HG03460 (cell line): ENCODE results near the gene CD300A.
A peak's percentile ranks its signal among the peaks of the same experiment; 100 is the strongest.

Source experiments
- ATAC-seq: cut with Tn5 transposase; IDR thresholded peaks from one replicate; pipeline ENCODE4 v1.9.1; 2021; ENCODE audit not compliant: unreplicated experiment

CD300A gene

DNA sequence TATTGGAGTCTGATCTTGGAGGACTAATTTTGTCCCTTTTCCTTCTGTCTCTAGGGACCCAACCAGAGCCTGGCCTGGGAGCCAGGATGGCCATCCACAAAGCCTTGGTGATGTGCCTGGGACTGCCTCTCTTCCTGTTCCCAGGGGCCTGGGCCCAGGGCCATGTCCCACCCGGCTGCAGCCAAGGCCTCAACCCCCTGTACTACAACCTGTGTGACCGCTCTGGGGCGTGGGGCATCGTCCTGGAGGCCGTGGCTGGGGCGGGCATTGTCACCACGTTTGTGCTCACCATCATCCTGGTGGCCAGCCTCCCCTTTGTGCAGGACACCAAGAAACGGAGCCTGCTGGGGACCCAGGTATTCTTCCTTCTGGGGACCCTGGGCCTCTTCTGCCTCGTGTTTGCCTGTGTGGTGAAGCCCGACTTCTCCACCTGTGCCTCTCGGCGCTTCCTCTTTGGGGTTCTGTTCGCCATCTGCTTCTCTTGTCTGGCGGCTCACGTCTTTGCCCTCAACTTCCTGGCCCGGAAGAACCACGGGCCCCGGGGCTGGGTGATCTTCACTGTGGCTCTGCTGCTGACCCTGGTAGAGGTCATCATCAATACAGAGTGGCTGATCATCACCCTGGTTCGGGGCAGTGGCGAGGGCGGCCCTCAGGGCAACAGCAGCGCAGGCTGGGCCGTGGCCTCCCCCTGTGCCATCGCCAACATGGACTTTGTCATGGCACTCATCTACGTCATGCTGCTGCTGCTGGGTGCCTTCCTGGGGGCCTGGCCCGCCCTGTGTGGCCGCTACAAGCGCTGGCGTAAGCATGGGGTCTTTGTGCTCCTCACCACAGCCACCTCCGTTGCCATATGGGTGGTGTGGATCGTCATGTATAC, 26.5 kb upstream of the CD300A start:
- ATAC-seq: no peak

DNA sequence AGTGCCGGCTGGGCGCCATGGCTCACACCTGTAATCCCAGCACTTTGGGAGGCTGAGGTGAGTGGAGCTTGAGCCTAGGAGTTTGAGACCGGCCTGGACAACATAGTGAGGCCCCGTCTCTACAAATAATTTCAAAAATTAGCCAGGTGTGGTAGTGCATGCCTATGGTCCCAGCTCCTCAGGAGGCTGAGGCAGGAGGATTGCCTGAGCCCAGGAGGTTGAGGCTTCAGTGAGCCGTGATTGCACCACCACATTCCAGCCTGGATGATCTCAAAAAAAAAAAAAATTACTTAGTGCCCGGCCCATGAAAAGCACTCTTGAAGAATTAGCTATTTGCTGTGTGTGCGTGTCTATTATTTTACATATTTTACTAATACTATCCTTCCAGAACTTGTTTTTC, 24.9 kb upstream of the CD300A start:
- ATAC-seq: no peak

GRCh38 chr17:74442291-74442669, 24.2 kb upstream of the CD300A start:
- ATAC-seq: no peak

DNA sequence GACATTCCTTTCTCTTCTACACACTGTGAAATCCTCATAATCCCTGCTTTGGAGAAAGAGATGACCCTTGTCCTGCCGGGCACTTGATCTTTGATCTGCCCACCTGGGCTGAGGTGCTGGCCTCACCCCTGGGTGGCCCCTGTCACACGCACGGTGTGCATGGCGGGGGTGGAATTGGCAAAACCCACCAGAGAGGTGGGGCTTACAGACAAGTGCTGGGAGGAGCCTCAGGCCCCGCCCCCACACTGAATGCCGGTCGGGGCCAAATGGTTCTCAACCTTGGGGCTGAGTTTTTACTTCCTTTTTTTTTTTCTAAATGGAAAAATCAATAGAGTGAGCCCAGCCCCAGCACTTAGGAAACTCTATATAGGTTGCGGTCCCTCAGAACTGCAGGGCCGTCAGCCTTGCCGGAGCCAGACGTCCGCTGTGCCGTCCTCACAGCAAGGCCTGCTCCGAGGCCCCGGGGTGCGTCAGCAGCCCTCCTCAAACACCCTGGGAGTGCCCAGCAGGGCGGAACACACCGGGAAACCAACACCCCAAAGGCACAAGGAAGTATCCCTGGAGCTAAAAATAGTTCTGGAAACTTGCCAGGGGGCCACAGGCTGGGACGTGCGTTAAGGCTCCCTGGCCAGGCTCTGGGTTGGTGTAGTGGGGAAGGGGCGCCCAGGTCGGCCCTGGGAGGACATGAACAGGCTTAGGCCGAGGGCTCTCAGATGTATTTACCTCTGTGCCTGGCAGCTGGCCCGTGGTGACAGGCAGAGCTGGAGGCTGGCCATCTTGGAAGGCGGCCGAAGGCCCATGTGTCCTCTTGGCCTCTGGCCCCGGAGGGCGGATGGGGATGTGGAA, 23.5 kb upstream of the CD300A start:
- ATAC-seq: peak; percentile 56

- no peak for ATAC-seq
Measured at GRCh38 chr17:74443516-74444296, 22.7 kb upstream of the CD300A start.

DNA sequence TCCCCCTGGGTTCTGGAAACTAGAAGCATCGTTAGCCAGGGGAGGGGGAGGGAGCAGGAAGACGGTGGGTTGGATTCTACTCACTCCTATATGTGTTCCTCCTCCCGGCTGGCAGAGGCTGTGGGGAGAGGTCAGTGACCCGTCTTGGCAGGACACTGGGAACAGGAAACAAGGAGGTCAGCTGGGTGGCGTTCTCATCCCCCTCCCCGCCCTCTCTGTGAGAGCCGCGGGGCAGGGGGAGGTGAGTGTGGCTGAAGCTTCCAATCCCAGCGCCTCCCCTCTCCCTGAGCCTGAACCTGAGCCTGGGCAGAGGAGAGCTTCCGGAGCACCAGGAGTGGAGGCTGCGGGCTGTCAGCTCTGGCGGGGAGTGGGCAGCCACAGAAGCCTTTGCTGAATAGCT, 22.0 kb upstream of the CD300A start:
- no peak for ATAC-seq

DNA sequence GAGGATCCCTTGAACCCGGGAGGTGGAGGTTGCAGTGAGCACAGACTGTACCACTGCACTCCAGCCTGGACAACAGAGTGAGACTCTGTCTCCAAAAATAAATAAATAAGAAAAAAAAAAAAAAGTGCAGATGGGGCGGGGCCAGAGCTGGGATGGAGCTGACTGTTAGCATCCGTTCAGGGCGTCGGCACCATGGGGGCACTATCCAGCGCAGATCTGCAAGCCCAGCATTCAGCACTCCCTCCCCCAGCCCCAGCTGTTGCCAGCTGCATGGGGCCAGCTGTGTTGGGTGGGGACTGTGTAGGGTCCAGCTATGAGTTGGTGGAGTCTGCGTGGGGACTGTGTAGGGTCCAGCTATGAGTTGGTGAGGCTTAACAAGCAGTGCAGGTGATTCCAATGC, 21.3 kb upstream of the CD300A start:
- no peak for ATAC-seq

DNA sequence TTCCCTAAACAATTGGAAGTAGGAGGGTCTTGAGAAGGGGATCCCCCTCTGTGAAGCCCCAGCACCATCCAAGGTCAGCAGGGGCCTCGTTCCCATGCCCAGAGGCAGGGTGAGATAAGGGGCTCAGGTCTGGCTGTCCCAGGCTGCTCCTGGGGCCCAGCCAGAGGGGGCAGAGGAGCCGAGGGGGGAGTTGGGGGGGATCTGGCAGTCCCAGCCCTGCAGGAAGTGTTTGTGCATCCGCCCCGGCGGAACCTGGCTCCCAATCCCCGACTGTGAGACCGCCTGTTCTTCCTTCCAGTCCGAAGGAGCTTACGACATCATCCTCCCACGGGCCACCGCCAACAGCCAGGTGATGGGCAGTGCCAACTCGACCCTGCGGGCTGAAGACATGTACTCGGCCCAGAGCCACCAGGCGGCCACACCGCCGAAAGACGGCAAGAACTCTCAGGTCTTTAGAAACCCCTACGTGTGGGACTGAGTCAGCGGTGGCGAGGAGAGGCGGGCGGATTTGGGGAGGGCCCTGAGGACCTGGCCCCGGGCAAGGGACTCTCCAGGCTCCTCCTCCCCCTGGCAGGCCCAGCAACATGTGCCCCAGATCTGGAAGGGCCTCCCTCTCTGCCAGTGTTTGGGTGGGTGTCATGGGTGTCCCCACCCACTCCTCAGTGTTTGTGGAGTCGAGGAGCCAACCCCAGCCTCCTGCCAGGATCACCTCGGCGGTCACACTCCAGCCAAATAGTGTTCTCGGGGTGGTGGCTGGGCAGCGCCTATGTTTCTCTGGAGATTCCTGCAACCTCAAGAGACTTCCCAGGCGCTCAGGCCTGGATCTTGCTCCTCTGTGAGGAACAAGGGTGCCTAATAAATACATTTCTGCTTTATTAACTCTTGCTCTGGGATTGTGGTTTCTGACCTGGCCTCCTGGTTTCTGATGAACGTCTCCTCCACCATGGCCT, 19.6 kb upstream of the CD300A start:
- peak; percentile 59 for ATAC-seq

DNA sequence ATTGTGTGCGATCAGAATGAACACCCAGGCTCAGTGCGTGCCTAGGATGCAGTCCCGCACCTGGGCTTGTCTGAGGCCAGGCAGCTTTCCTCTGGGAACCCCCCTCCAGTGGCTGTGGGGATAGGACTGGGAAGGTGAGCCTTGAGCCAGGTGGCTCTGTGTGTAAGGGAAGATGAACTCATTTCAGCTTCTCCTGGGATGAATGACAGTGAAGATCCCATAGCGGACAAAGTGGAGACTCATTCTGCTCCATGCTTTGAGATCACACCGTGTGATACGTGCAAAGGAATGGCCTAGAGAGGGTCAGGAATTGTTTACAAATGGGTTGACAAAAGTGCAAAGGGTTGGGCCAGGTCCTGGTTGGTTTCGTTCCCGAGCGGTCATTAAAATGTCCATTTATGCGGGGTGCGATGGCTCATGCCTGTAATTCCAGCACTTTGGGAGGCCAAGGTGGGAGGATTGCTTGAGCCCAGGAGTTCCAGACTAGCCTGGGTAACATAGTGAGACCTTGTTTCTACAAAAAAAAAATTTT, 18.7 kb upstream of the CD300A start:
- no peak for ATAC-seq

- ATAC-seq: no peak
Measured at GRCh38 chr17:74448756-74449155, 17.7 kb upstream of the CD300A start.

- no peak for ATAC-seq
Measured at GRCh38 chr17:74449306-74449705, 17.1 kb upstream of the CD300A start.

DNA sequence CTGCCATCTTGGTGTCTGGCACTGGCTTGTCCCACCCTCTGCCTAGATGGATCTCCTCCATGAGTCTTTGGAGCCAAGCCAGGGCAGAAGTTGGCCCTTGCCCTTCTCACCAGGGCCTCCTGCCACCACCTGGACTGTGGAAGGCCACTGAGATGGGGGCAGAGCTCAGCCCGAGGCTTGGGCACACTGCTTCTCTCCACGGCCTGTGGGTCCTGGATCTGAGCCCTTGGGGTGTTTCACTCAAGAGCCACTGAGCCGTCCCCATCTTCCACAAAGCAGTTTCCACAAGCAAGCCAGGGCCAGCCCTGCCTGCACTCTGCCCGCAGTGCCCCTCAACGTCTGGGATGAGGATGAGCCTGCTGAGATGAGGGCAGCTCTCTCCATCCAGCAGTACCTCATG, 16.7 kb upstream of the CD300A start:
- ATAC-seq: no peak

- no peak for ATAC-seq
Measured at GRCh38 chr17:74450231-74450630, 16.2 kb upstream of the CD300A start.

- no peak for ATAC-seq
Measured at GRCh38 chr17:74450925-74451403, 15.5 kb upstream of the CD300A start.

GRCh38 chr17:74451557-74451956, 14.9 kb upstream of the CD300A start:
- no peak for ATAC-seq

DNA sequence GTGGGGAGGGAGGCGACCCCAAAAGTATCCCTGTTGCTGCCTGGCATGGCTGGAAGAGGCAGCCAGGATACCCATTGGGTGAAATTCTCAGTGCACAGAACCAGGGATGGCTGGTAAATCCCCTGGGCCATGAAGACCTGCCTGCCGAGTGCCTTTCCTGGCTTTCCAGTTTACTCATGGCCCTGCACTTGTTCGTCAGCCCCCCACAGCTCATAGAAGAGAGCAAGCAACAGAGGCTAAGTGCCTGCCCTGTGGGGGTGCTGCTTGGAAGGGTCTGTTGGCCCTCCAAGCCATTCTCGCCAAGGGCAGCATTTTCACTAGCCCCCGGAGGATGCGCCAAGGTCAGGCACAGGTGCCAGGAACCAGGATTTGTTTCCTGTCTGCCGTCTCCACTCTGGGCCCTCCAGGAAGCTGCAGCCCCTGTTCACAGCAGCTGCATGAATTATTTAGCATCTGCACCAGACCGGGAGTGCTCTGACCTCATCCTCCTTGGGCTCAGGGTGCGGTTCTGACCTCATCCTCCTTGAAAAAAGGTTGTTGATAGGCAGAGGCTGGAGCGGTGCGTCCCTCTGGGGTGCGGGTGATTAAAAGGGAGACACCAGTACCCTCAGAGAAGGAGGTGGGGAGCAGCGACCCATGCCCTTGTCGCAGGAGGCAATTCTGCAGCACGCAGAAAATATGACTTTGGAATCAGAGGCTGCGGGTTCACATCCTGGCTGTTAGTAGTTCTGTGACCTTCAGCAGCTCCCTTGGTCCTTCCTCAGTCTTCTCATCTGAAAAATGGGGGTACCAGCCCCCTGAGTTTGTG, 14.2 kb upstream of the CD300A start:
- no peak for ATAC-seq

- no peak for ATAC-seq
Measured at GRCh38 chr17:74452841-74453661, 13.4 kb upstream of the CD300A start.

- ATAC-seq: peak; percentile 80
Measured at GRCh38 chr17:74453665-74454196, 12.7 kb upstream of the CD300A start.
